SK-N-SH treated with all-trans-retinoic acid at 6 μM for 48 hours (cell line): ENCODE results near the gene MYPN.

Source experiments
- ATAC-seq: fragments of 200-7000 bp; cut with Tn5 transposase; 3 replicates; pipeline ENCODE4 v1.9.1; 2020; ENCODE audit warnings: mild to moderate bottlenecking, moderate library complexity
- BACH2 ChIP-seq: fragments of 250-450 bp; sonication (Bioruptor Pico); IDR thresholded peaks from 2 replicates; pipeline ENCODE4 v1.9.0; 2021; ENCODE audit warnings: mild to moderate bottlenecking, borderline replicate concordance
- CREB5 ChIP-seq: fragments of 250-450 bp; sonication (Bioruptor Pico); IDR thresholded peaks from 2 replicates; pipeline ENCODE4 v1.5.1; 2020; ENCODE audit warnings: low read depth, mild to moderate bottlenecking, moderate library complexity
- CSDC2 ChIP-seq: fragments of 250-450 bp; sonication (Bioruptor Pico); IDR thresholded peaks from 2 replicates; pipeline ENCODE4 v1.5.0; 2020; ENCODE audit warnings: mild to moderate bottlenecking, moderate library complexity
- CSRNP3 ChIP-seq: fragments of 250-450 bp; sonication (Bioruptor Pico); IDR thresholded peaks from 2 replicates; pipeline ENCODE4 v1.5.1; 2021; ENCODE audit warnings: mild to moderate bottlenecking, moderate library complexity
- ESRRG ChIP-seq: fragments of 250-450 bp; sonication (Bioruptor Pico); IDR thresholded peaks from 2 replicates; pipeline ENCODE4 v1.6.1; 2021; ENCODE audit warnings: mild to moderate bottlenecking
- GLIS3 ChIP-seq: fragments of 250-450 bp; sonication (Bioruptor Pico); IDR thresholded peaks from 2 replicates; pipeline ENCODE4 v1.5.0; 2020; ENCODE audit warnings: mild to moderate bottlenecking, moderate library complexity
- OSR1 ChIP-seq: fragments of 250-450 bp; sonication (Bioruptor Pico); IDR thresholded peaks from 2 replicates; pipeline ENCODE4 v1.8.0; 2022; ENCODE audit warnings: moderate library complexity, mild to moderate bottlenecking, inconsistent platforms
- PATZ1 ChIP-seq: fragments of 250-450 bp; sonication (Bioruptor Pico); IDR thresholded peaks from 2 replicates; pipeline ENCODE4 v1.8.0; 2020; ENCODE audit warnings: mild to moderate bottlenecking, moderate library complexity, borderline replicate concordance
- POU6F1 ChIP-seq: fragments of 250-450 bp; sonication (Bioruptor Pico); IDR thresholded peaks from 2 replicates; pipeline ENCODE4 v1.8.0; 2021; ENCODE audit warnings: low read depth, mild to moderate bottlenecking, moderate library complexity, borderline replicate concordance
- PPARA ChIP-seq: fragments of 250-450 bp; sonication (Bioruptor Pico); IDR thresholded peaks from 2 replicates; pipeline ENCODE4 v1.5.0; 2020; ENCODE audit warnings: mild to moderate bottlenecking, borderline replicate concordance
- RARB ChIP-seq: fragments of 250-450 bp; sonication (Bioruptor Pico); IDR thresholded peaks from 2 replicates; pipeline ENCODE4 v1.8.0; 2021; ENCODE audit warnings: mild to moderate bottlenecking, moderate library complexity
- SNAI2 ChIP-seq: fragments of 250-450 bp; sonication (Bioruptor Pico); IDR thresholded peaks from 2 replicates; pipeline ENCODE4 v1.5.0; 2020; ENCODE audit warnings: mild to moderate bottlenecking, moderate library complexity
- TCF4 ChIP-seq: fragments of 250-450 bp; sonication (Bioruptor Pico); IDR thresholded peaks from 2 replicates; pipeline ENCODE4 v1.8.0; 2021; ENCODE audit warnings: mild to moderate bottlenecking, moderate library complexity, borderline replicate concordance
- TOX ChIP-seq: fragments of 250-450 bp; sonication (Bioruptor Pico); IDR thresholded peaks from 2 replicates; pipeline ENCODE4 v1.8.0; 2021; ENCODE audit warnings: mild to moderate bottlenecking, moderate library complexity, borderline replicate concordance
- TSHZ2 ChIP-seq: fragments of 250-450 bp; sonication (Bioruptor Pico); IDR thresholded peaks from 2 replicates; pipeline ENCODE4 v1.5.0; 2020; ENCODE audit warnings: mild to moderate bottlenecking, moderate library complexity
- ZC3H10 ChIP-seq: fragments of 250-450 bp; sonication (Bioruptor Pico); IDR thresholded peaks from 2 replicates; pipeline ENCODE4 v1.5.1; 2021; ENCODE audit warnings: mild to moderate bottlenecking, moderate library complexity
- ZFP3 ChIP-seq: fragments of 250-450 bp; sonication (Bioruptor Pico); IDR thresholded peaks from 2 replicates; pipeline ENCODE4 v1.5.0; 2020; ENCODE audit warnings: mild to moderate bottlenecking, moderate library complexity
- ZFP30 ChIP-seq: fragments of 450-650 bp; formaldehyde crosslinking; IDR thresholded peaks from 2 replicates; pipeline ENCODE4 v1.5.0; 2022; ENCODE audit warnings: mild to moderate bottlenecking, moderate library complexity
- ZNF565 ChIP-seq: fragments of 450-650 bp; formaldehyde crosslinking; conservative IDR thresholded peaks from 2 replicates; pipeline ENCODE4 v1.5.0; 2020; ENCODE audit warnings: low read depth, mild to moderate bottlenecking, moderate library complexity
- ZNF70 ChIP-seq: fragments of 450-650 bp; formaldehyde crosslinking; IDR thresholded peaks from 2 replicates; pipeline ENCODE4 v1.5.0; 2020; ENCODE audit warnings: mild to moderate bottlenecking, moderate library complexity
- ZNF8 ChIP-seq: fragments of 450-650 bp; formaldehyde crosslinking; IDR thresholded peaks from 2 replicates; pipeline ENCODE4 v1.5.0; 2020; ENCODE audit warnings: mild to moderate bottlenecking, moderate library complexity

Gene MYPN

GRCh38 chr10:68108051-68108450, 1.2 kb upstream of the MYPN start:
- TF ChIP-seq TOX (CRISPR knock-in tag) (no peak), PATZ1 (no peak), TSHZ2 (CRISPR knock-in tag) (no peak), SNAI2 (CRISPR knock-in tag) (no peak), GLIS3 (CRISPR knock-in tag) (no peak), CSRNP3 (CRISPR knock-in tag) (no peak), BACH2 (CRISPR knock-in tag) (no peak), ZC3H10 (CRISPR knock-in tag) (no peak), ZNF8 (CRISPR knock-in tag) (no peak), CSDC2 (CRISPR knock-in tag) (no peak), RARB (CRISPR knock-in tag) (no peak), OSR1 (CRISPR knock-in tag) (no peak), ZFP3 (CRISPR knock-in tag) (no peak), ESRRG (CRISPR knock-in tag) (no peak), PPARA (CRISPR knock-in tag) (no peak)
- no peak for ATAC-seq

GRCh38 chr10:68108653-68109052, 635 bp upstream of the MYPN start:
- no peak for ATAC-seq
- no peak for TF ChIP-seq BACH2 (CRISPR knock-in tag)
- TF ChIP-seq GLIS3 (CRISPR knock-in tag): no peak
- no peak for TF ChIP-seq ZNF565 (CRISPR knock-in tag)

- ATAC-seq: no peak
- TF ChIP-seq POU6F1 (CRISPR knock-in tag) (no peak), CSDC2 (CRISPR knock-in tag) (no peak), RARB (CRISPR knock-in tag) (no peak), CSRNP3 (CRISPR knock-in tag) (no peak), ZFP30 (CRISPR knock-in tag) (no peak), ZFP3 (CRISPR knock-in tag) (no peak), ZNF565 (CRISPR knock-in tag) (no peak), TOX (CRISPR knock-in tag) (no peak), OSR1 (CRISPR knock-in tag) (no peak)
- TF ChIP-seq, all 23 proteins: peak for 0
Observed at GRCh38 chr10:68110027-68110426, 739 bp downstream of the MYPN start.

GRCh38 chr10:68111584-68111983, 2.3 kb downstream of the MYPN start:
- ATAC-seq: no peak
- TF ChIP-seq ESRRG (CRISPR knock-in tag) (no peak), RARB (CRISPR knock-in tag) (no peak), TCF4 (CRISPR knock-in tag) (no peak), ZFP3 (CRISPR knock-in tag) (no peak), ZNF565 (CRISPR knock-in tag) (no peak), SNAI2 (CRISPR knock-in tag) (no peak), ZC3H10 (CRISPR knock-in tag) (no peak), CREB5 (CRISPR knock-in tag) (no peak), TOX (CRISPR knock-in tag) (no peak), ZFP30 (CRISPR knock-in tag) (no peak), CSRNP3 (CRISPR knock-in tag) (no peak), OSR1 (CRISPR knock-in tag) (no peak), POU6F1 (CRISPR knock-in tag) (no peak), ZNF70 (CRISPR knock-in tag) (no peak)
